Activated naive CD4-positive, alpha-beta T cell treated with anti-CD3 and anti-CD28 coated beads for 36 hours (primary cell): ENCODE results near the gene LRFN4. TPM values are rescaled to one million over a fixed set of nuclear protein-coding genes. Genes with fewer than 3 reads are reported as not detected.

Experiments used
- CTCF ChIA-PET: fragments of 350-600 bp; sonication (Branson Sonifier 250); formaldehyde crosslinking; loops from one replicate; lab custom pipeline; 2021; ENCODE audit warnings: antibody characterized with exemption; lab: Charles Lee
- DNase-seq: peaks from one replicate; pipeline ENCODE4 v3.0.0-alpha.2; 2020
- H3K27ac Mint-ChIP-seq: one replicate; pipeline ENCODE4 v1.8.0; 2021; ENCODE audit warnings: mild to moderate bottlenecking, mixed read lengths
- H3K27me3 Mint-ChIP-seq: one replicate; pipeline ENCODE4 v1.8.0; 2021; ENCODE audit warnings: low read depth, mixed read lengths
- H3K36me3 Mint-ChIP-seq: one replicate; pipeline ENCODE4 v1.8.0; 2021; ENCODE audit warnings: low read depth, mixed read lengths
- H3K4me1 Mint-ChIP-seq: one replicate; pipeline ENCODE4 v1.8.0; 2021; ENCODE audit warnings: low read depth, mixed read lengths
- H3K4me3 Mint-ChIP-seq: one replicate; pipeline ENCODE4 v1.8.0; 2021; ENCODE audit warnings: mild to moderate bottlenecking, moderate library complexity, mixed read lengths
- H3K9me3 Mint-ChIP-seq: one replicate; pipeline ENCODE4 v1.8.0; 2021; ENCODE audit warnings: mixed read lengths
- intact Hi-C: fragments of 100-400 bp; cut with micrococcal nuclease; formaldehyde crosslinking; loops from one replicate; pipeline ENCODE4 v1.15.1; 2023
- total RNA-seq, 2 experiments: library from RNA; stranded (reverse); gene quantifications; one replicate each; pipeline ENCODE4 v1.2.3, GENCODE V29; 2021

LRFN4 gene
- total RNA-seq, 2 experiments from 2014 or later = 13.3 to 16.1 TPM

GRCh38 chr11:66862559-66863037 lies 5.7 kb downstream of the LRFN4 start:
- no peaks in the 10 kb centered on the region for H3K4me1 Mint-ChIP-seq
- H3K27me3 Mint-ChIP-seq = no peaks in the 10 kb centered on the region
- intact Hi-C loops = no loop called here
- H3K27ac Mint-ChIP-seq = no peak overlapping the region
- DNase-seq = no peak
- CTCF ChIA-PET = no interaction called here
- H3K4me3 Mint-ChIP-seq = no peak overlapping the region
- H3K9me3 Mint-ChIP-seq = no peaks in the 10 kb centered on the region
- peaks cover 2% of the 10 kb centered on the region for H3K36me3 Mint-ChIP-seq

- peaks cover 1% of the 10 kb centered on the region for H3K4me1 Mint-ChIP-seq
- no peak overlapping the region for H3K27ac Mint-ChIP-seq
- no peaks in the 10 kb centered on the region for H3K27me3 Mint-ChIP-seq
- CTCF ChIA-PET = no interaction called here
- H3K4me3 Mint-ChIP-seq = no peak overlapping the region
- intact Hi-C loops = no loop called here
- no peaks in the 10 kb centered on the region for H3K36me3 Mint-ChIP-seq
- no peaks in the 10 kb centered on the region for H3K9me3 Mint-ChIP-seq
- DNase-seq = no peak
Observed at GRCh38 chr11:66863428-66864125, 6.7 kb downstream of the LRFN4 start.

GRCh38 chr11:66864172-66864901 lies 7.5 kb downstream of the LRFN4 start:
- H3K4me1 Mint-ChIP-seq = peaks cover 7% of the 10 kb centered on the region
- CTCF ChIA-PET = no interaction called here
- no peaks in the 10 kb centered on the region for H3K9me3 Mint-ChIP-seq

GRCh38 chr11:66864924-66865697 lies 8.2 kb downstream of the LRFN4 start:
- Mint-ChIP-seq H3K4me3 (no peak overlapping the region), H3K36me3 (no peaks in the 10 kb centered on the region), H3K9me3 (no peaks in the 10 kb centered on the region), H3K27me3 (no peaks in the 10 kb centered on the region), H3K4me1 (peaks cover 7% of the 10 kb centered on the region), H3K27ac (no peak overlapping the region)
- intact Hi-C loops = no loop called here
- no peak for DNase-seq
- CTCF ChIA-PET = no interaction called here

More at GRCh38 chr11:66864172-66864901, 7.5 kb downstream of the LRFN4 start:
- Mint-ChIP-seq H3K27me3 (no peaks in the 10 kb centered on the region), H3K4me3 (no peak overlapping the region), H3K36me3 (no peaks in the 10 kb centered on the region), H3K27ac (no peak overlapping the region)
- DNase-seq = no peak
- intact Hi-C loops = no loop called here

GRCh38 chr11:66866007-66866406 lies 9.1 kb downstream of the LRFN4 start:
- Mint-ChIP-seq H3K27me3 (no peaks in the 10 kb centered on the region), H3K36me3 (no peaks in the 10 kb centered on the region), H3K4me3 (no peak overlapping the region), H3K9me3 (no peaks in the 10 kb centered on the region), H3K27ac (no peak overlapping the region), H3K4me1 (peaks cover 7% of the 10 kb centered on the region)
- CTCF ChIA-PET = no interaction called here
- intact Hi-C loops = no loop called here
- DNase-seq = no peak

- intact Hi-C loops = no loop called here
- DNase-seq = no peak
- H3K27ac Mint-ChIP-seq = no peak overlapping the region
- CTCF ChIA-PET = no interaction called here
- peaks cover 7% of the 10 kb centered on the region for H3K4me1 Mint-ChIP-seq
- no peaks in the 10 kb centered on the region for H3K27me3 Mint-ChIP-seq
- H3K36me3 Mint-ChIP-seq = no peaks in the 10 kb centered on the region
- no peaks in the 10 kb centered on the region for H3K9me3 Mint-ChIP-seq
- no peak overlapping the region for H3K4me3 Mint-ChIP-seq
Observed at GRCh38 chr11:66866511-66866986, 9.7 kb downstream of the LRFN4 start.

- Mint-ChIP-seq H3K4me3 (no peak overlapping the region), H3K36me3 (no peaks in the 10 kb centered on the region), H3K27me3 (no peaks in the 10 kb centered on the region), H3K27ac (no peak overlapping the region), H3K4me1 (peaks cover 7% of the 10 kb centered on the region), H3K9me3 (no peaks in the 10 kb centered on the region)
- CTCF ChIA-PET = no interaction called here
- DNase-seq = no peak
- intact Hi-C loops = loop anchor here (1.0 kb wide), 2 partner anchors 24 to 173 kb away; partner anchors contain the start of gene RCE1
Observed at GRCh38 chr11:66867425-66868040, 10.7 kb downstream of the LRFN4 start.

GRCh38 chr11:66868082-66868725 lies 11.3 kb downstream of the LRFN4 start:
- intact Hi-C loops = loop anchor here (1.0 kb wide), 2 partner anchors 25 to 174 kb away; partner anchors contain the start of gene RCE1
- H3K9me3 Mint-ChIP-seq = no peaks in the 10 kb centered on the region

GRCh38 chr11:66868726-66869566 lies 12.1 kb downstream of the LRFN4 start:
- Mint-ChIP-seq H3K4me3 (no peak overlapping the region), H3K27me3 (no peaks in the 10 kb centered on the region), H3K9me3 (no peaks in the 10 kb centered on the region), H3K36me3 (no peaks in the 10 kb centered on the region), H3K27ac (no peak overlapping the region), H3K4me1 (peaks cover 7% of the 10 kb centered on the region)
- intact Hi-C loops = loop anchor here (1.0 kb wide), 2 partner anchors 26 to 175 kb away; partner anchors contain the start of gene RCE1
- peak; percentile 91 for DNase-seq
- CTCF ChIA-PET = no interaction called here

More at GRCh38 chr11:66868082-66868725, 11.3 kb downstream of the LRFN4 start:
- CTCF ChIA-PET = no interaction called here
- Mint-ChIP-seq H3K27me3 (no peaks in the 10 kb centered on the region), H3K36me3 (no peaks in the 10 kb centered on the region), H3K4me1 (peaks cover 7% of the 10 kb centered on the region), H3K4me3 (no peak overlapping the region), H3K27ac (no peak overlapping the region)
- DNase-seq = no peak

GRCh38 chr11:66869567-66869870 lies 12.7 kb downstream of the LRFN4 start:
- Mint-ChIP-seq H3K4me1 (peaks cover 7% of the 10 kb centered on the region), H3K27ac (no peak overlapping the region), H3K4me3 (no peak overlapping the region), H3K36me3 (no peaks in the 10 kb centered on the region), H3K9me3 (no peaks in the 10 kb centered on the region), H3K27me3 (no peaks in the 10 kb centered on the region)
- intact Hi-C loops = no loop called here
- no peak for DNase-seq
- CTCF ChIA-PET = no interaction called here

- intact Hi-C loops = no loop called here
- no peaks in the 10 kb centered on the region for H3K9me3 Mint-ChIP-seq
- no peaks in the 10 kb centered on the region for H3K27me3 Mint-ChIP-seq
- CTCF ChIA-PET = interaction anchor here (0.6 kb wide), 1 partner anchor 141 kb away, joined by 3 read pairs; no protein-coding TSS in a partner anchor
- H3K36me3 Mint-ChIP-seq = no peaks in the 10 kb centered on the region
- no peak overlapping the region for H3K4me3 Mint-ChIP-seq
- H3K4me1 Mint-ChIP-seq = peaks cover 7% of the 10 kb centered on the region
- no peak for DNase-seq
- H3K27ac Mint-ChIP-seq = no peak overlapping the region
Observed at GRCh38 chr11:66870131-66870530, 13.3 kb downstream of the LRFN4 start.
